HG03460 (cell line): ENCODE measurements around the gene DEF6.

Source experiments
- ATAC-seq: cut with Tn5 transposase; IDR thresholded peaks from one replicate; pipeline ENCODE4 v1.9.1; 2021; ENCODE audit not compliant: unreplicated experiment

Gene DEF6

GRCh38 chr6:35370124-35370741, 72.6 kb downstream of the DEF6 start:
- ATAC-seq, result peak; percentile 64

GRCh38 chr6:35370785-35371493, 73.3 kb downstream of the DEF6 start:
- no peak for ATAC-seq
